Keratinocyte (primary cell): Measurements from ENCODE around the gene SHE.

Source experiments
- CTCF ChIP-seq, 3 experiments: IDR thresholded peaks in 1 of 3; conservative IDR thresholded peaks in 1 of 3; optimal IDR thresholded peaks in 1 of 3; 2 replicates in 2 of 3; 3 replicates in 1 of 3; pipeline versions ENCODE3 to v1.5.1; 2011; ENCODE audit warnings: low read length in 3 of 3, mild to moderate bottlenecking in 3 of 3, moderate library complexity in 2 of 3, control low read depth in 1 of 3, inconsistent platforms in 1 of 3; ENCODE audit not compliant: insufficient read depth in 2 of 3; ENCODE audit errors: extremely low read depth in 1 of 3
- EZH2 ChIP-seq: IDR thresholded peaks from one replicate; pipeline ENCODE4 v1.6.1; 2012; ENCODE audit warnings: inconsistent platforms, mild to moderate bottlenecking, low read length, moderate library complexity

GRCh38 chr1:154476791-154477190, 25.4 kb downstream of the SHE start:
- TF ChIP-seq CTCF (optimal IDR thresholded peaks at IDR 0.05 in 1 of 3, IDR thresholded peaks at IDR 0.05 in 1 of 3, conservative IDR thresholded peaks at IDR 0.05 in 1 of 3; ENCODE audit: extremely low read depth in 1 of 3, insufficient read depth in 2 of 3, low read length in 3 of 3) (no peak), EZH2 (no peak)
